Measurements from ENCODE around the gene SLC35F1.

- no peak for TF ChIP-seq POLR2A (IDR thresholded peaks at IDR 0.05)
- no peak for TF ChIP-seq CTCF (IDR thresholded peaks at IDR 0.05)
These were observed 356.9 kb downstream of the SLC35F1 start for GRCh38 chr6:118263921-118264486.
